Hepatocyte (in vitro differentiated cells): Measurements from ENCODE around the gene ALG6. TPM values are rescaled to one million over a fixed set of nuclear protein-coding genes. Genes with fewer than 3 reads are reported as not detected.
A peak's percentile ranks its signal among the peaks of the same experiment; 100 is the strongest.

Source experiments
- DNase-seq: peaks from one replicate; pipeline ENCODE4 v3.0.0-alpha.2; 2016; ENCODE audit warnings: low spot score
- H2AFZ ChIP-seq: fragments of 200-600 bp; sonication (generic); 2 replicates; pipeline ENCODE4 v1.6.0; 2016; ENCODE audit warnings: antibody characterized with exemption, mild to moderate bottlenecking
- H3K27ac ChIP-seq: fragments of 200-600 bp; sonication (generic); 2 replicates; pipeline ENCODE4 v1.5.1; 2016; ENCODE audit warnings: mild to moderate bottlenecking
- H3K27me3 ChIP-seq: fragments of 200-600 bp; sonication (generic); 2 replicates; pipeline ENCODE4 v1.6.1; 2016
- H3K36me3 ChIP-seq: fragments of 200-600 bp; sonication (generic); replicated peaks from 2 replicates; pipeline ENCODE4 v1.5.1; 2016; ENCODE audit warnings: low read depth; ENCODE audit not compliant: insufficient read depth
- H3K4me1 ChIP-seq: fragments of 200-600 bp; sonication (generic); 2 replicates; pipeline ENCODE4 v1.5.1; 2016; ENCODE audit warnings: mild to moderate bottlenecking, moderate library complexity; ENCODE audit not compliant: insufficient read depth
- H3K4me2 ChIP-seq: fragments of 200-600 bp; sonication (generic); 2 replicates; pipeline ENCODE4 v1.6.0; 2016
- H3K4me3 ChIP-seq: fragments of 200-600 bp; sonication (generic); 2 replicates; pipeline ENCODE4 v1.5.1; 2016; ENCODE audit warnings: mild to moderate bottlenecking
- H3K79me2 ChIP-seq: fragments of 200-600 bp; sonication (generic); 2 replicates; pipeline ENCODE4 v1.6.0; 2017; ENCODE audit warnings: mild to moderate bottlenecking
- H3K9me2 ChIP-seq: fragments of 200-600 bp; sonication (generic); replicated peaks from 2 replicates; pipeline ENCODE4 v1.6.0; 2017; ENCODE audit warnings: mild to moderate bottlenecking; ENCODE audit not compliant: insufficient read depth
- H3K9me3 ChIP-seq: fragments of 200-600 bp; sonication (generic); 2 replicates; pipeline ENCODE4 v1.5.1; 2016; ENCODE audit warnings: low read depth, mild to moderate bottlenecking
- H4K20me1 ChIP-seq: fragments of 200-600 bp; sonication (generic); 2 replicates; pipeline ENCODE4 v1.6.0; 2016; ENCODE audit warnings: mild to moderate bottlenecking; ENCODE audit not compliant: insufficient read depth, poor library complexity, severe bottlenecking
- EZH2 ChIP-seq: fragments of 200-600 bp; sonication (generic); IDR thresholded peaks from 2 replicates; pipeline ENCODE4 v1.6.1; 2016; ENCODE audit warnings: antibody characterized with exemption, mild to moderate bottlenecking, borderline replicate concordance
- EZH2phosphoT487 ChIP-seq: fragments of 200-600 bp; sonication (generic); IDR thresholded peaks from one replicate; pipeline ENCODE4 v1.6.1; 2018; ENCODE audit warnings: antibody characterized with exemption, mild to moderate bottlenecking, low read depth, moderate library complexity; ENCODE audit not compliant: unreplicated experiment, severe bottlenecking
- WGBS: methylation state at CpG from one replicate; pipeline ENCODE4 v1.1.6; 2016; ENCODE audit warnings: low lambda C conversion rate; ENCODE audit errors: missing lambda C conversion rate; 5-methylcytosine and 5-hydroxymethylcytosine counted together
- polyA plus RNA-seq: library from polyadenylated mRNA; unstranded; fragments of >200 nt; fragmentation: Nextera tagmentation; extraction: Ambion mirVana; gene quantifications from 2 replicates; pipeline ENCODE4 v1.2.1, GENCODE V29; 2016
- total RNA-seq: library from RNA; depleted of rRNA; stranded (reverse); fragments of >200 nt; gene quantifications from 2 replicates; pipeline ENCODE4 v1.2.3, GENCODE V29; 2014
- TF ChIP-seq, protein P1 (sequence below): fragments of 200-600 bp; sonication (generic); IDR thresholded peaks from 2 replicates; pipeline ENCODE4 v1.5.1; 2016; ENCODE audit warnings: antibody characterized with exemption, mild to moderate bottlenecking; ENCODE audit not compliant: poor library complexity

ALG6 gene
- 20.7 and 21.8 TPM in 2 replicates for total RNA-seq
- 12.4 and 18.3 TPM in 2 replicates for polyA plus RNA-seq

DNA sequence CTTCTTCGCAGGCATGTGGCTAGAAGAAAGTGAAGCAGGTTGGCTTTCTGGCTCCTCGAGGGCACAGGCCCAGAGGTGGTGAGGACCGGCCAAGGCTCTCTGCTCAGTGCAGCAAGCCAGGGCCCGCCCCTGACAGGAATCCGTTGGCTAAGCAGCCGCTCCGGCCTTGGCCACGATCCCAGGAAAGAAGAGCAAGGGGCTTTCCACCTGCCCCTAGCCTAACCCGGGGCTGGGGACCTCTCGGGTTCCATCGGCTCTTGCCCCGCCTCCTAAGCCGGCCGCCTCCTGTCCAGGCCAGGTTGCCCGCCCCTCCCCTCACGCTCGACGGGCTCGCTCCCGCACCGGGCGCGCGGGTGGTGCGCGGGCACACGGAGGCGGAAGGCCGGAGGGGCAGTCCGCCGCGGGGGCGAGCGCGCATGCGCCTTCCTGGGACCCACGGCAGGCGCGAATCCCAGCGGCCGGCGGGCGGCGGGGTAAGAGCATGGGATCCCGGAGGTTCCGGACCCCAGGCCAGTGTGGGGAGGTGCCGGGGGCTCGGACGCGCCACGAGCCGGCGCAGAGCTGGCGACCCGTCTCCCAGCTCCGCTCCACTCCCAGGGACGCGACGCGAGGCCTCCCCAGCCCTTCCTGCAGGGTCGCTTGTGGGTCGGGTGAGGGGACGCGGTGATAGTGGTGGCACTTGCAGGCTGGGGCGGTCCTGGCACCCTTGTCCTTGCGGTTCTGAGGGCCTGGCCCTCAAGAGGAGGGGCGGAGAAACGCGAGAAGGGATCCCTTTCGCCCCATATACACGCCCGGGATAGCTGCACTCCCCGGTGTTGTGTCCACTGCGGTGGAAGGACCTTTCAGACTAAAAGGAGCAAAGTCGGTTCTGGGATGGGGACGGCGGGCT is at the start of gene ALG6:
TSS of gene ALG6 (plus strand) at position 413 of the 889 bp plus-strand sequence. CDS start 3,351 bp downstream, outside the sequence.
- no peak for TF ChIP-seq EZH2
- no peak for TF ChIP-seq EZH2phosphoT487
- TF ChIP-seq, protein P1, sequence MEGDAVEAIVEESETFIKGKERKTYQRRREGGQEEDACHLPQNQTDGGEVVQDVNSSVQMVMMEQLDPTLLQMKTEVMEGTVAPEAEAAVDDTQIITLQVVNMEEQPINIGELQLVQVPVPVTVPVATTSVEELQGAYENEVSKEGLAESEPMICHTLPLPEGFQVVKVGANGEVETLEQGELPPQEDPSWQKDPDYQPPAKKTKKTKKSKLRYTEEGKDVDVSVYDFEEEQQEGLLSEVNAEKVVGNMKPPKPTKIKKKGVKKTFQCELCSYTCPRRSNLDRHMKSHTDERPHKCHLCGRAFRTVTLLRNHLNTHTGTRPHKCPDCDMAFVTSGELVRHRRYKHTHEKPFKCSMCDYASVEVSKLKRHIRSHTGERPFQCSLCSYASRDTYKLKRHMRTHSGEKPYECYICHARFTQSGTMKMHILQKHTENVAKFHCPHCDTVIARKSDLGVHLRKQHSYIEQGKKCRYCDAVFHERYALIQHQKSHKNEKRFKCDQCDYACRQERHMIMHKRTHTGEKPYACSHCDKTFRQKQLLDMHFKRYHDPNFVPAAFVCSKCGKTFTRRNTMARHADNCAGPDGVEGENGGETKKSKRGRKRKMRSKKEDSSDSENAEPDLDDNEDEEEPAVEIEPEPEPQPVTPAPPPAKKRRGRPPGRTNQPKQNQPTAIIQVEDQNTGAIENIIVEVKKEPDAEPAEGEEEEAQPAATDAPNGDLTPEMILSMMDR, result no peak
- peak; percentile 98 for DNase-seq
- Histone ChIP-seq H4K20me1 (no peaks in the 10 kb centered on the region), H3K36me3 (no peaks in the 10 kb centered on the region), H3K4me3 (peak within 1 kb of the TSS; percentile 64), H3K27me3 (no peaks in the 10 kb centered on the region), H2AFZ (peak within 1 kb of the TSS; percentile 99), H3K9me3 (no peaks in the 10 kb centered on the region), H3K4me2 (peak within 1 kb of the TSS; percentile 83), H3K79me2 (peaks cover 3% of the 10 kb centered on the region), H3K4me1 (peaks cover 4% of the 10 kb centered on the region), H3K9me2 (no peaks in the 10 kb centered on the region), H3K27ac (peak within 1 kb of the TSS; percentile 55)
- WGBS, result 2% methylated on average over 72 of the region's 77 CpGs

DNA sequence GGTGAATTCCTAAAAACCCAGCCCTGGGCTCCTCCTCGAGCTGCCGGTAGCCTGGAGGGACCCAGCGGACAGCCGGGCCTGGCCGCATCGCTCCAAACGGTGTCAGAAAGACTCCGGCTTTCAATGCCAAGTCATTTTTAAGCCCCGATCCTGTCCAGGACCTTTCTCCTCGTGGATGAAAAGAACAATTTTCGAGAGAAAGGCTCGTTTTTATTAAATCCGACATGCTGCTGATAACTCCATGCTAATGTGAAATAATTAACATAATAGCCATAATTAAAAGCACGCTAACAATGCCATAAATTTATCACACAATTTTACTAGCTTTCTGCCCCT is 49.6 kb upstream of the ALG6 start:
- peak; percentile 84 for TF ChIP-seq EZH2
- TF ChIP-seq, protein P1, result no peak
- Histone ChIP-seq H3K27ac (no peak overlapping the region), H3K4me2 (peak overlapping the region; percentile 98), H3K36me3 (no peaks in the 10 kb centered on the region), H3K4me3 (peak overlapping the region; percentile 29), H2AFZ (peak overlapping the region; percentile 94), H3K79me2 (no peaks in the 10 kb centered on the region), H4K20me1 (no peaks in the 10 kb centered on the region), H3K27me3 (peaks cover 99% of the 10 kb centered on the region), H3K9me2 (no peaks in the 10 kb centered on the region), H3K9me3 (no peaks in the 10 kb centered on the region), H3K4me1 (peaks cover 15% of the 10 kb centered on the region)
- WGBS, result 4% methylated on average over 14 of the region's 14 CpGs
- DNase-seq, result no peak

DNA sequence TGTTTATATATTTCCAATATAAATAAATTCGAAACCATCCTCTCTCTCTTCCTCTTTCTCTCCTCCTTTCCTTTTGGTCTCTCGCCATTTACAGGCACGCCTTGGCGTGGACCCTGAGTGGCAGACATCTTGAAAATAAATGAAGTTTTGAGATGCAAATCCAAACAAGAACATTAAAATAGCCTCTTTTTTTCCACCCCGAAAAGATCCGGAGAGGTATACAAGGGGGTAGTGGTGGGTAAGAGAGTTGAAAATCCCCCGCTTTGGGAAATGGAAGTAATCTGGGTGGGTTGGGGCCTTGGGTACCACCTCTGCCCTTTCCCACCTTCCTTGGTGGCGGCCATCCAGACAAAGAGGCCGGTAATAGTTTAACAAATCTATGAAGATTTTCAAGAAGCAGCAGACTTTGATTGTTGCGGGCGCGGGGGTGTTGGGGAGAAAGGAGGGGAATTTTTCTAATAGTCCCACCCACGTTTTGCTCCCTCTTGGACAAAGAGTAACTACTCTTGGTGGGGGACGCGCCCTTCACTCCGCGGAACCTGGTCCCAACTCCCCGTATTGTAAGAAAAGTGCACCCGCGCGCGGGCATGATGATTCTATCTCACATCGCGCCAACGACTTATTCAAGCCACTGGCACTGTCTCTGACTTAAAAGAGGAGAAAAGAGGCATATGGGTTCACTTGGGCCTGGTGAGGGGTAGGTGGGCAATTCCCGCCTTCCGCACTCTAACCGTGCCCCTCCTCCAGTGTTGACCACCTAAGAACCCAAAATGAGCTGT is 49.0 kb upstream of the ALG6 start:
- Histone ChIP-seq H3K9me3 (no peaks in the 10 kb centered on the region), H3K4me2 (peak overlapping the region; percentile 98), H3K27me3 (peaks cover 100% of the 10 kb centered on the region), H3K4me3 (no peak overlapping the region), H3K27ac (no peak overlapping the region), H3K9me2 (no peaks in the 10 kb centered on the region), H3K79me2 (no peaks in the 10 kb centered on the region), H3K4me1 (peaks cover 18% of the 10 kb centered on the region), H4K20me1 (no peaks in the 10 kb centered on the region), H3K36me3 (no peaks in the 10 kb centered on the region), H2AFZ (no peak overlapping the region)
- TF ChIP-seq, protein P1, result no peak
- no peak for TF ChIP-seq EZH2phosphoT487
- no peak for TF ChIP-seq EZH2
- WGBS, result 31% methylated on average over 28 of the region's 28 CpGs
- no peak for DNase-seq
